ENCODE results near the gene LRIG2. TPM values are rescaled to one million over a fixed set of nuclear protein-coding genes. Genes with fewer than 3 reads are reported as not detected.

LRIG2 gene
- total RNA-seq, 2 experiments from 2014 or later: 13.7 to 15.6 TPM

Other genes starting within 250 kb of the LRIG2 start
- 10 to 100 TPM; 53.0 to 54.5 TPM for gene SLC16A1, start 117.0 kb upstream of the LRIG2 start, total RNA-seq

All from activated CD8-positive, alpha-beta T cell treated with anti-CD3 and anti-CD28 coated beads, Interleukin-2, amount 10 ng/mL, durations not matched to agents 7 days and 5 days (primary cell).